Measurements from ENCODE around the gene TESK2. TPM values are rescaled to one million over a fixed set of nuclear protein-coding genes. Genes with fewer than 3 reads are reported as not detected.

The TESK2 gene
- total RNA-seq, 1 experiment from 2014 or later = 5.0 TPM

GRCh38 chr1:45409276-45409675 lies 81.7 kb downstream of the TESK2 start:
- TF ChIP-seq POLR2A (IDR thresholded peaks at IDR 0.05; ENCODE audit: borderline replicate concordance, extremely low read depth, insufficient read depth, insufficient read length) = no peak
- TF ChIP-seq EGR1 (IDR thresholded peaks at IDR 0.05; ENCODE audit: low read depth) = no peak
- TF ChIP-seq CBX3 (IDR thresholded peaks at IDR 0.05; ENCODE audit: low read depth) = no peak
- no peak for TF ChIP-seq FOSL1 (IDR thresholded peaks at IDR 0.05; ENCODE audit: low read depth)
- TF ChIP-seq YY1 (IDR thresholded peaks at IDR 0.05; ENCODE audit: extremely low read depth, insufficient replicate concordance, low read depth, low read length) = no peak
- TF ChIP-seq EZH2 (IDR thresholded peaks at IDR 0.05) = no peak
- no peak for TF ChIP-seq ELF1 (IDR thresholded peaks at IDR 0.05; ENCODE audit: borderline replicate concordance, low read depth)
- TF ChIP-seq REST (IDR thresholded peaks at IDR 0.05; ENCODE audit: low read depth) = no peak
- no peak for TF ChIP-seq ZBTB33 (IDR thresholded peaks at IDR 0.05; ENCODE audit: extremely low read depth, insufficient replicate concordance, low read length)
- ChIA-PET POLR2A (no interaction called here), RAD21 (ENCODE audit: low non-redundant PET in 1 of 2, low total read pairs in 2 of 2, uncharacterized antibody in 2 of 2, unreplicated experiment in 2 of 2) (no interaction called here), CTCF (interaction anchor here (0.8 kb wide), 1 partner anchor 49 kb away, joined by 3 read pairs; no protein-coding TSS in a partner anchor)
- Histone ChIP-seq H2AFZ (ENCODE audit: low read depth, low read length, poor library complexity, severe bottlenecking) (no peak overlapping the region), H3K9me2 (ENCODE audit: insufficient read depth) (no peaks in the 10 kb centered on the region), H3K79me2 (ENCODE audit: insufficient read depth, low read length) (no peaks in the 10 kb centered on the region), H3K4me1 (ENCODE audit: control insufficient read depth in 1 of 2, insufficient read depth in 2 of 2, low read length in 2 of 2) (peaks cover 12 to 17% of the 10 kb centered on the region in 2 experiments), H3K9me3 (ENCODE audit: control insufficient read depth in 1 of 2, insufficient read depth in 1 of 2, low read depth in 1 of 2, low read length in 2 of 2) (no peaks in the 10 kb centered on the region), H3K9ac (ENCODE audit: low read length) (no peak overlapping the region), H3K4me3 (replicated peaks in 1 of 2; ENCODE audit: low read depth in 1 of 2, low read length in 2 of 2) (no peak overlapping the region), H3K4me2 (ENCODE audit: low read length) (no peak overlapping the region), H4K20me1 (ENCODE audit: insufficient read depth) (no peaks in the 10 kb centered on the region), H3K27ac (ENCODE audit: low read depth, low read length) (no peak overlapping the region), H3K27me3 (ENCODE audit: insufficient read depth, low read length) (no peaks in the 10 kb centered on the region), H3K36me3 (ENCODE audit: control insufficient read depth in 1 of 2, insufficient read depth in 2 of 2, low read length in 2 of 2) (no peaks in the 10 kb centered on the region)
- intact Hi-C loops (cut with micrococcal nuclease) = no loop called here
- no peak for ATAC-seq
- no peak for DNase-seq (ENCODE audit: low read depth, low spot score)
- BruUV-seq (replicated peaks) = no TSS peak
